RWPE2 (cell line): ENCODE data around the gene LMO1.

ENCODE experiments used
- ATAC-seq: fragments of 200-7000 bp; cut with Tn5 transposase; 3 replicates; pipeline ENCODE4 v1.9.1; 2021; ENCODE audit warnings: low read depth
- DNase-seq: peaks from one replicate; pipeline ENCODE4 v3.0.0-alpha.2; 2020; ENCODE audit warnings: low spot score
- H3K27ac ChIP-seq: fragments of 450-650 bp; 2 replicates; pipeline ENCODE4 v1.5.1; 2017; ENCODE audit warnings: mild to moderate bottlenecking; ENCODE audit not compliant: poor library complexity, severe bottlenecking
- H3K27me3 ChIP-seq: fragments of 250-450 bp; sonication (Bioruptor Pico); 2 replicates; pipeline ENCODE4 v1.5.1; 2021; ENCODE audit warnings: mild to moderate bottlenecking, moderate library complexity; ENCODE audit not compliant: insufficient read depth, poor library complexity, severe bottlenecking
- H3K36me3 ChIP-seq: fragments of 250-450 bp; sonication (Bioruptor Pico); 2 replicates; pipeline ENCODE4 v1.5.1; 2020; ENCODE audit warnings: low read depth, mild to moderate bottlenecking, moderate library complexity
- H3K4me1 ChIP-seq: fragments of 250-450 bp; sonication (Bioruptor Pico); 2 replicates; pipeline ENCODE4 v1.5.1; 2021; ENCODE audit warnings: mild to moderate bottlenecking, moderate library complexity; ENCODE audit not compliant: insufficient read depth, poor library complexity, severe bottlenecking
- H3K4me3 ChIP-seq: fragments of 250-450 bp; sonication (Bioruptor Pico); 2 replicates; pipeline ENCODE4 v1.5.1; 2021; ENCODE audit warnings: mild to moderate bottlenecking, moderate library complexity; ENCODE audit not compliant: severe bottlenecking
- H3K9me3 ChIP-seq: fragments of 250-450 bp; sonication (Bioruptor Pico); 2 replicates; pipeline ENCODE4 v1.5.1; 2021; ENCODE audit warnings: mild to moderate bottlenecking, moderate library complexity; ENCODE audit not compliant: severe bottlenecking
- TF ChIP-seq, protein P1 (sequence below): fragments of 450-650 bp; IDR thresholded peaks from one replicate; pipeline ENCODE4 v1.5.1; 2017; ENCODE audit warnings: mild to moderate bottlenecking, moderate library complexity; ENCODE audit not compliant: poor library complexity, severe bottlenecking

Gene LMO1

DNA sequence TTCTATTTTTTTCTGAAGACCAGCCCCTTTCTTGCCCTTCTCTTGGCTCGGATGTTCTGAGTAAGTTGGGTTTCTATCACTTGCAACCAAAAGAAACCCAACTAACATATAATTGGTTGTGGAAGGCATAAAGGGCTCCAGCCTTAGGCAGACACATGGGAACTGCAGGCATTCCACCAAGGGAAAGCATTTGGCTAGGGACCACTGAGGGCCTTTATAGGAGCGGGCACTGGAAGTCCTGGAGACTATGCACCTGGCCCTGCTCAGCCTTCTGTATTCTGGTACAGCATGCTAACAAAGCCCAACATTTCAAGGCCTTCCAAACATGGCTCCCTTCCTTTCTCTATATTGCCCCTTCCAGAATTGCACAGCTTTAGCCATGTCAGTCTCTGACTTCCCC lies 17.6 kb upstream of the LMO1 start:
- no peak overlapping the region for H3K4me3 ChIP-seq
- H3K27ac ChIP-seq, result no peak overlapping the region
- DNase-seq (no peak), ATAC-seq (no peak)
- H3K36me3 ChIP-seq, result no peaks in the 10 kb centered on the region
- TF ChIP-seq, protein P1, sequence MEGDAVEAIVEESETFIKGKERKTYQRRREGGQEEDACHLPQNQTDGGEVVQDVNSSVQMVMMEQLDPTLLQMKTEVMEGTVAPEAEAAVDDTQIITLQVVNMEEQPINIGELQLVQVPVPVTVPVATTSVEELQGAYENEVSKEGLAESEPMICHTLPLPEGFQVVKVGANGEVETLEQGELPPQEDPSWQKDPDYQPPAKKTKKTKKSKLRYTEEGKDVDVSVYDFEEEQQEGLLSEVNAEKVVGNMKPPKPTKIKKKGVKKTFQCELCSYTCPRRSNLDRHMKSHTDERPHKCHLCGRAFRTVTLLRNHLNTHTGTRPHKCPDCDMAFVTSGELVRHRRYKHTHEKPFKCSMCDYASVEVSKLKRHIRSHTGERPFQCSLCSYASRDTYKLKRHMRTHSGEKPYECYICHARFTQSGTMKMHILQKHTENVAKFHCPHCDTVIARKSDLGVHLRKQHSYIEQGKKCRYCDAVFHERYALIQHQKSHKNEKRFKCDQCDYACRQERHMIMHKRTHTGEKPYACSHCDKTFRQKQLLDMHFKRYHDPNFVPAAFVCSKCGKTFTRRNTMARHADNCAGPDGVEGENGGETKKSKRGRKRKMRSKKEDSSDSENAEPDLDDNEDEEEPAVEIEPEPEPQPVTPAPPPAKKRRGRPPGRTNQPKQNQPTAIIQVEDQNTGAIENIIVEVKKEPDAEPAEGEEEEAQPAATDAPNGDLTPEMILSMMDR, result no peak
- no peaks in the 10 kb centered on the region for H3K9me3 ChIP-seq
- H3K4me1 ChIP-seq, result no peaks in the 10 kb centered on the region
- no peaks in the 10 kb centered on the region for H3K27me3 ChIP-seq

DNA sequence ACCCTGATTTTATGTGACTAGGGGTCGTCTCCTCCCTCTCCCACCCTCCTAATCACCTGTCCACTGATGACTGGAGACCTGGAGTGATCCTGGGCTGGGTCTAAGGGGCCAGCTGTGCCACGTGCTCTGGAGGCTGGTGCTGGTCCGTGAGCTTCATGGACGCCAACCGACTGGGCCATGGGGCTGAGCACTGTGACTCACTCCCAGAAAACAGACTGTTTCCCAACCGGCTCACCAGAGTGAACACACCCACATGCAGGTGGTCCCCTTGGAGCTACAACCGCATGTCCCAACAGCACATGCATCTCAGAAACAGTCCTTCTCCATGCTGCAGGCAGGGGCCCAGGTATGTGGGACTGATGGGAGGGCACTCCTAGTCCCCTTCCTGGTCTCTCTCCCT lies 14.0 kb upstream of the LMO1 start:
- Histone ChIP-seq H3K4me3 (no peak overlapping the region), H3K27me3 (no peaks in the 10 kb centered on the region), H3K36me3 (no peaks in the 10 kb centered on the region), H3K9me3 (no peaks in the 10 kb centered on the region), H3K4me1 (no peaks in the 10 kb centered on the region), H3K27ac (no peak overlapping the region)
- ATAC-seq, result peak; percentile 36; the same call in 1 of the 3 replicates
- TF ChIP-seq, protein P1, result no peak
- peak; percentile 34 for DNase-seq

DNA sequence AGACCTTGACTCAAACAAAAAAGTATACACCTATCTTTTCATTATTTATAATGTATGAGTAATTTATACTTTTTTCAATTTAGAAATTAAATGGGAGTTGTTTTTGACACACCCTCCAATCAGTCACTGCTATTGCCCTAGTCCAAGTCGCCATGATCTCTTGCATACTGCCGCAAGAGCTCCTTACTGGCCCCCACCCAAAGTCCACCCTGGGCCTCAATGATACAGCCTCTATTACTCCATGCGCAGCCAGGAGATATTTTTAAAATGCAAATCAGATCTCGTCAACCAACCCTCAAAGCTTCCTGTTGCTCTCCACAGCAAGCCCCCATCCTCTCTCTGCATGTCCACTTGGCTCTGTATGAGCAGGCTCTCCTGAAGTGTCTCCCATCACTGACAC lies 12.8 kb upstream of the LMO1 start:
- Histone ChIP-seq H3K9me3 (no peaks in the 10 kb centered on the region), H3K36me3 (no peaks in the 10 kb centered on the region), H3K4me3 (no peak overlapping the region), H3K27me3 (peaks cover 8% of the 10 kb centered on the region), H3K4me1 (no peaks in the 10 kb centered on the region), H3K27ac (no peak overlapping the region)
- DNase-seq (peak; percentile 4), ATAC-seq (no peak)
- TF ChIP-seq, protein P1, result no peak

DNA sequence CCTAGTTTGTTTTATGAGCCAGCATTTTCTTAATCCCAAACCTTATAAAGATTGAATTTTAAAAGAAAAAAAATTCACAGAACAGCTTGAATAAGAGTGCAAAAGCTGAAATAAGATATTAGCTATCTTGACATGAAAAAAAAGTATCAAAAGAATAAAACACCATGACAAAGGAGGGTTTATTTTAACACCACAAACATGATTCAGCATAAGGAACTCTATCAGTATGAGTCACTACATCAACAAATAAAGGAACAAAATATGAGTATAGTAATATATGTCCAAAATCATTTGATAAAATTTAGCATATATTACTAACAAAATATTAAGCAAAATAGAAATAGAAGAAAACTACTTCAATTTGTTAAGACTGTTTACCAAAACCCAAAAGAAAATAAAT lies 9.6 kb upstream of the LMO1 start:
- H3K4me1 ChIP-seq, result no peaks in the 10 kb centered on the region
- DNase-seq (no peak), ATAC-seq (peak; percentile 69)
- H3K4me3 ChIP-seq, result no peak overlapping the region
- no peaks in the 10 kb centered on the region for H3K36me3 ChIP-seq
- peaks cover 35% of the 10 kb centered on the region for H3K27me3 ChIP-seq
- TF ChIP-seq, protein P1, result no peak
- no peaks in the 10 kb centered on the region for H3K9me3 ChIP-seq
- no peak overlapping the region for H3K27ac ChIP-seq

DNA sequence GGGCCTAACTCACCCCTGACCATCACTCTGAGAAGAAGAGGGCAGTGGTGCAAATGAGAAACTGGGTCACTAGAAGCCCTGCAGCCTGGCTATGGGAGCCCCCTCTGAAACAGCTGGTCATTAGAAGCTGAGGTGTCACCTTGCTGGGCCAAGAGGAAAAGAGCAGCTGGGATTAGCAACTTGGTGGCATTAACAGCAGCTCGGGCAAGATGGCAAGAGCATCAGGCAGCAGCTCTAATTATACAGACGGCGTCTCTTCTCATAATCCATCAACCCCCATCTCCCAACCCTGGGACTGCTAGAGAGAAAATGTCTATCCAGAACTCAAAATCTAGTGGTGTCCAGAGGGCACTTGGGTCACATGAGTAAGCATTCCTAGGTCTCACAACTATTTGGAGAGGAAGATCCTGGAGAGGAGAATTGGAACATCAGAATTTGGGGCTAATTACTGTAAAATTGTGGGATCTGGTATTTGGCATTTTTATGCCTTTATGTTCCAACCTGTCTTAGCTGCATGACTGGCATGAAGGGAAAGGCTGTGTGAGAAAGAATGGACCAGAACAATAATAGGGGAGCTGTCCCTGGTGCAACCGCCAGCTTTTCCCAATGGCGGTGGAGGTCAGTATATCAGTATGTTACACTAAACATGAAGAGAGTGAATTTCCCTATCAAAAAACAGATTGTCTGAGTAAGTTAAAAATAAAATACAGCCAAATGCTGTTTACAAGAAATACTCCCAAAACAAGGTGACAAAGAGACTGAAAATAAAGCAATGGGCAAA lies 7.6 kb upstream of the LMO1 start:
- peak; percentile 12 for DNase-seq
- Histone ChIP-seq H3K4me1 (no peaks in the 10 kb centered on the region), H3K27me3 (peaks cover 53% of the 10 kb centered on the region), H3K4me3 (no peak overlapping the region), H3K27ac (no peak overlapping the region), H3K36me3 (no peaks in the 10 kb centered on the region), H3K9me3 (no peaks in the 10 kb centered on the region)
- ATAC-seq, result no peak
- TF ChIP-seq, protein P1, result no peak
